ENCODE data around the gene PARPBP.

DNA sequence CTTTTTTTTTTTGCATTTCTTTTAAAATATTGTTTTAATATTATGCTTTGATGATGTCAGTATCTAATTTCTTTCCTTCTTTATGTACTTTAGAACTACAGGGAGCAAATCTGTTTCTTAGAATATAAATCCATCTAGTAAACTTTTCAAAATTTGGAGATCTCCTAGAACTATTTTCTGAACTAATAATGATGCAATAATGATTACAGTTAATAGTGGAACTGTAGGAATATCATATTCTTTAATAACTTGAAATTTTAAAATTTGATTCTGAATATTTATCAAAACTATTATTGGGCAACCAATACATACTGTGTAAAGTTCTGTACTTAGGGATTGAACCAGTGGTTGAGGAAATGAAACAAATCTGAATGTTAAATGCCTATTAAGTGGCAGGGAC, 100.8 kb downstream of the PARPBP start:
- TF ChIP-seq, protein P1, sequence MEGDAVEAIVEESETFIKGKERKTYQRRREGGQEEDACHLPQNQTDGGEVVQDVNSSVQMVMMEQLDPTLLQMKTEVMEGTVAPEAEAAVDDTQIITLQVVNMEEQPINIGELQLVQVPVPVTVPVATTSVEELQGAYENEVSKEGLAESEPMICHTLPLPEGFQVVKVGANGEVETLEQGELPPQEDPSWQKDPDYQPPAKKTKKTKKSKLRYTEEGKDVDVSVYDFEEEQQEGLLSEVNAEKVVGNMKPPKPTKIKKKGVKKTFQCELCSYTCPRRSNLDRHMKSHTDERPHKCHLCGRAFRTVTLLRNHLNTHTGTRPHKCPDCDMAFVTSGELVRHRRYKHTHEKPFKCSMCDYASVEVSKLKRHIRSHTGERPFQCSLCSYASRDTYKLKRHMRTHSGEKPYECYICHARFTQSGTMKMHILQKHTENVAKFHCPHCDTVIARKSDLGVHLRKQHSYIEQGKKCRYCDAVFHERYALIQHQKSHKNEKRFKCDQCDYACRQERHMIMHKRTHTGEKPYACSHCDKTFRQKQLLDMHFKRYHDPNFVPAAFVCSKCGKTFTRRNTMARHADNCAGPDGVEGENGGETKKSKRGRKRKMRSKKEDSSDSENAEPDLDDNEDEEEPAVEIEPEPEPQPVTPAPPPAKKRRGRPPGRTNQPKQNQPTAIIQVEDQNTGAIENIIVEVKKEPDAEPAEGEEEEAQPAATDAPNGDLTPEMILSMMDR (IDR thresholded peaks at IDR 0.05; ENCODE audit: poor library complexity): no peak
- TF ChIP-seq EZH2 (IDR thresholded peaks at IDR 0.05; ENCODE audit: borderline replicate concordance) (no peak), EZH2phosphoT487 (IDR thresholded peaks at IDR 0.05; ENCODE audit: low read depth, severe bottlenecking, unreplicated experiment) (no peak)

All from hepatocyte (in vitro differentiated cells).